Ascending aorta (tissue), 2 donors: Measurements from ENCODE around the gene TIMP3. TPM values are rescaled to one million over a fixed set of nuclear protein-coding genes. Genes with fewer than 3 reads are reported as not detected.

Experiments
- DNase-seq, 2 donors: peaks; one replicate each; pipeline ENCODE4 v3.0.0-alpha.2; 2019; ENCODE audit warnings: low spot score in 2 of 2
- H3K27ac ChIP-seq, 2 donors: fragments of 200-600 bp; sonication (generic); one replicate each; pipeline ENCODE4 v1.5.1; 2016 to 2017; ENCODE audit warnings: mild to moderate bottlenecking in 1 of 2
- H3K27me3 ChIP-seq: fragments of 200-600 bp; sonication (generic); one replicate; pipeline ENCODE4 v1.5.1; 2017
- H3K36me3 ChIP-seq, 2 donors: fragments of 200-600 bp; sonication (generic); one replicate each; pipeline ENCODE4 v1.5.1; 2016
- H3K4me1 ChIP-seq, 2 donors: fragments of 200-600 bp; sonication (generic); one replicate each; pipeline ENCODE4 v1.5.1; 2016 to 2017; ENCODE audit warnings: mild to moderate bottlenecking in 1 of 2
- H3K4me3 ChIP-seq, 2 donors: fragments of 200-600 bp; sonication (generic); one replicate each; pipeline ENCODE4 v1.5.1; 2016 to 2017; ENCODE audit warnings: mild to moderate bottlenecking in 1 of 2
- H3K9me3 ChIP-seq, 2 donors: fragments of 200-600 bp; sonication (generic); one replicate each; pipeline ENCODE4 v1.5.1; 2016
- CTCF ChIP-seq, 3 experiments: fragments of 200-600 bp in 2 of 3; fragments of 450-650 bp in 1 of 3; sonication (generic) in 2 of 3; IDR thresholded peaks; one replicate each; pipeline ENCODE4 v1.5.1; 2016 to 2019; ENCODE audit warnings: antibody characterized with exemption in 3 of 3, mild to moderate bottlenecking in 1 of 3, moderate library complexity in 1 of 3
- intact Hi-C: fragments of 100-400 bp; cut with DNase I; formaldehyde crosslinking; loops from one replicate; pipeline ENCODE4 v1.15.1; 2023
- total RNA-seq: library from RNA; depleted of rRNA; stranded (reverse); fragments of >200 nt; gene quantifications from one replicate; pipeline ENCODE4 v1.1.0, GENCODE V29; 2016

Gene TIMP3
- total RNA-seq, 1 donor from 2014 or later: 394 TPM

- Histone ChIP-seq H3K9me3 (no peaks in the 10 kb centered on the region), H3K4me3 (no peak overlapping the region), H3K36me3 (no peaks in the 10 kb centered on the region), H3K27me3 (no peaks in the 10 kb centered on the region), H3K27ac (no peak overlapping the region), H3K4me1 (no peaks in the 10 kb centered on the region)
- intact Hi-C loops: no loop called here
- no peak for DNase-seq
- TF ChIP-seq CTCF (IDR thresholded peaks at IDR 0.05): no peak
Measured at GRCh38 chr22:32819120-32819519, 17.6 kb downstream of the TIMP3 start.

GRCh38 chr22:32820131-32821119 is 18.9 kb downstream of the TIMP3 start:
- Histone ChIP-seq H3K4me3 (no peak overlapping the region), H3K4me1 (no peaks in the 10 kb centered on the region), H3K27me3 (no peaks in the 10 kb centered on the region), H3K9me3 (no peaks in the 10 kb centered on the region), H3K36me3 (no peaks in the 10 kb centered on the region), H3K27ac (no peak overlapping the region)
- no peak for TF ChIP-seq CTCF (IDR thresholded peaks at IDR 0.05)
- no peak for DNase-seq
- intact Hi-C loops: no loop called here

- Histone ChIP-seq H3K4me3 (no peak overlapping the region), H3K9me3 (no peaks in the 10 kb centered on the region), H3K36me3 (no peaks in the 10 kb centered on the region), H3K27me3 (no peaks in the 10 kb centered on the region), H3K27ac (no peak overlapping the region), H3K4me1 (peaks cover 0 to 7% of the 10 kb centered on the region in 2 donors)
- intact Hi-C loops: no loop called here
- TF ChIP-seq CTCF (IDR thresholded peaks at IDR 0.05): no peak
- no peak for DNase-seq
Measured at GRCh38 chr22:32822179-32822877, 20.8 kb downstream of the TIMP3 start.

GRCh38 chr22:32823024-32823730 is 21.7 kb downstream of the TIMP3 start:
- peaks cover 0 to 7% of the 10 kb centered on the region in 2 donors for H3K4me1 ChIP-seq
- H3K27ac ChIP-seq: no peak overlapping the region
- no peaks in the 10 kb centered on the region for H3K9me3 ChIP-seq
- H3K27me3 ChIP-seq: no peaks in the 10 kb centered on the region
- no peak overlapping the region for H3K4me3 ChIP-seq
- no peaks in the 10 kb centered on the region for H3K36me3 ChIP-seq
- peak in 2 of 3 experiments; percentile 11 to 21 for TF ChIP-seq CTCF (IDR thresholded peaks at IDR 0.05)
- intact Hi-C loops: no loop called here
- DNase-seq: no peak

- peaks cover 0 to 7% of the 10 kb centered on the region in 2 donors for H3K4me1 ChIP-seq
- H3K27ac ChIP-seq: no peak overlapping the region
Measured at GRCh38 chr22:32824531-32825312, 23.2 kb downstream of the TIMP3 start.

More at GRCh38 chr22:32824531-32825312, 23.2 kb downstream of the TIMP3 start:
- H3K27me3 ChIP-seq: no peaks in the 10 kb centered on the region
- H3K36me3 ChIP-seq: no peaks in the 10 kb centered on the region
- DNase-seq: no peak
- no peak overlapping the region for H3K4me3 ChIP-seq
- H3K9me3 ChIP-seq: no peaks in the 10 kb centered on the region
- TF ChIP-seq CTCF (IDR thresholded peaks at IDR 0.05): no peak
- intact Hi-C loops: no loop called here
